PFSK-1 (cell line): ENCODE measurements around the gene PPM1B.

Experiments used
- FOXP2 ChIP-seq: optimal IDR thresholded peaks from 2 replicates; pipeline ENCODE3; 2011; ENCODE audit warnings: borderline replicate concordance, control low read depth, inconsistent platforms; ENCODE audit not compliant: insufficient read depth; ENCODE audit errors: extremely low read length, extremely low read depth
- POLR2AphosphoS5 ChIP-seq: IDR thresholded peaks from 2 replicates; pipeline ENCODE4 v1.6.1; 2012; ENCODE audit warnings: low read depth, mild to moderate bottlenecking, control low read depth, low read length, moderate library complexity
- REST ChIP-seq, 2 experiments: IDR thresholded peaks; 2 replicates each; pipeline versions ENCODE4 v1.6.1 to v1.8.0; 2011 to 2012; ENCODE audit warnings: low read depth in 2 of 2, low read length in 2 of 2, control low read depth in 1 of 2, inconsistent platforms in 1 of 2, mild to moderate bottlenecking in 1 of 2, moderate library complexity in 1 of 2; ENCODE audit not compliant: insufficient read depth in 1 of 2
- SIN3A ChIP-seq: IDR thresholded peaks from 2 replicates; pipeline ENCODE4 v1.6.1; 2012; ENCODE audit warnings: mild to moderate bottlenecking, low read length, moderate library complexity, borderline replicate concordance; ENCODE audit not compliant: insufficient read depth
- TAF1 ChIP-seq: IDR thresholded peaks from 2 replicates; pipeline ENCODE4 v1.6.1; 2012; ENCODE audit warnings: low read length, control low read depth, borderline replicate concordance; ENCODE audit not compliant: insufficient read depth

Gene PPM1B

DNA sequence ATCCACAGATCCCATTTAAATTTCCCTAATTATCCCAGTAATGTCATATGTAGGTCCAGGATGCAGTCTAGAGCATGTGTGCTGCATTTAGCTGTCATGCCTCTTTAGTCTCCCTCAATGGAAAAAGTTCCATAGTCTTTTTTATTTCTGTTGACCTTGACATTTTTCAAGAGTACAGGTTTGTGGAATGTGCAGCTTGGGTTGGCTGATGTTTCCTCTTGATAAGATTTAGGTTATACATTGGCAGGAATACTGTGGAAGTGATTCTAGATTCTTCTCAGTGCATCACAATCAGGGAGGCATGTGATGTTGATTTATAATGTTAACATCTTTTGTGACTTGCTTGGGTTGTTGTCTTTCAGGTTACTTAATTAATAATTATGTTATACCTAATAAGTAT lies 42.5 kb downstream of the PPM1B start:
- TF ChIP-seq FOXP2 = no peak
- TF ChIP-seq SIN3A = no peak
- no peak for TF ChIP-seq TAF1
- TF ChIP-seq POLR2AphosphoS5 = no peak
- no peak for TF ChIP-seq REST (IDR thresholded peaks at IDR 0.05; ENCODE audit: insufficient read depth in 1 of 2, low read depth in 2 of 2, low read length in 2 of 2)

- no peak for TF ChIP-seq POLR2AphosphoS5
- TF ChIP-seq REST (IDR thresholded peaks at IDR 0.05; ENCODE audit: insufficient read depth in 1 of 2, low read depth in 2 of 2, low read length in 2 of 2) = no peak
- no peak for TF ChIP-seq FOXP2
- no peak for TF ChIP-seq TAF1
- no peak for TF ChIP-seq SIN3A
These were observed 43.6 kb downstream of the PPM1B start for GRCh38 chr2:44212302-44212701.

- TF ChIP-seq FOXP2 (no peak), REST (IDR thresholded peaks at IDR 0.05; ENCODE audit: insufficient read depth in 1 of 2, low read depth in 2 of 2, low read length in 2 of 2) (no peak), SIN3A (no peak), TAF1 (no peak), POLR2AphosphoS5 (no peak)
These were observed 47.2 kb downstream of the PPM1B start for GRCh38 chr2:44215827-44216226.

DNA sequence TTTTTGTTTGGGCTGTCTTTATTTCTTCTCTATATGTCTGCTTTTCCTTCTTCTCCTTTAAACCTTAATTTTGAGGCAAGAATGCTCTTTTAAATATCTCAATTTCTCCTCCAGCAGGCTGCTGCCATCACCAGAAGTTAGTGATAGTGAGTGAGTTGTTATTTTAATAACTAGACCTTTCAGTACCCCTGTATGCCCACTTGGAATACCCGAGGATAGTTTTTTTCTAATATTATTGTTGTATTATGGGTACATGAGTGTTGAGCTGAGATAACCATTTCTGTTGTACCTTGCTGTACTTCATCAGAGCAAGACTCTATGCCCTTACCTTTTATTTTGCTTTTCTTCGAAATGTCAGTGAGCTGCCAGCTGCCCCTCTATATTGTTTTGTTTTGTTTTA lies 50.1 kb downstream of the PPM1B start:
- TF ChIP-seq REST (IDR thresholded peaks at IDR 0.05; ENCODE audit: insufficient read depth in 1 of 2, low read depth in 2 of 2, low read length in 2 of 2) (no peak), FOXP2 (no peak)

DNA sequence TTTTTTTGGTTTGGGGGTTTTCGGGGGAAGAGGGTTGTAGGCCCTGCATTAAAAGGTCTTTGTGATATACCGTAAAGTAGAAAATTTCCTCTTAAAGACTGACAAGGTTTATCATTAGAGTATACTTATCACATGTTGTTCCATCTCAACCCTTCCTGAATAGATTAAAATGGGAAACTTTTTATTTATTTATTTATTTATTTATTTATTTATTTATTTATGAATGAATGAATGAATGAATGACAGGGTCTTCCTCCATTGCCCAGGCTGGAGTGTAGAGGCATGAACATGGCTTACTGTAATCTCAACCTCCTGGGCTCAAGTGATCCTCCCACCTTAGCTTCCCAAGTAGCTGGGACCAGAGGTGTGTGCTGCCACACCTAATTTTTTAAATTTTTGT lies 58.1 kb downstream of the PPM1B start:
- TF ChIP-seq POLR2AphosphoS5 (no peak), FOXP2 (no peak), TAF1 (no peak), SIN3A (no peak), REST (IDR thresholded peaks at IDR 0.05; ENCODE audit: insufficient read depth in 1 of 2, low read depth in 2 of 2, low read length in 2 of 2) (no peak)
